Natural killer cell treated with Interleukin-12 subunit alpha and Interleukin-12 subunit beta and Interleukin-15 and Interleukin-18, amount 100 ng/mL, for 72 hours (primary cell): ENCODE data around the gene VPS11. TPM values are rescaled to one million over a fixed set of nuclear protein-coding genes. Genes with fewer than 3 reads are reported as not detected.

Source experiments
- ATAC-seq, 2 donors: fragments of 150-1000 bp; cut with Tn5 transposase in 1 of 2; sonication (Bioruptor Pico), chemical (Tn5 transposase) in 1 of 2; 2 replicates each; pipeline ENCODE4 v1.10.0; 2021
- DNase-seq: peaks from one replicate; pipeline ENCODE4 v3.0.0; 2022; ENCODE audit warnings: low spot score
- H3K27ac Mint-ChIP-seq, 2 donors: 1 replicate in 1 of 2; 2 replicates in 1 of 2; pipeline ENCODE4 v1.8.0; 2022; ENCODE audit warnings: mixed read lengths in 2 of 2, mild to moderate bottlenecking in 1 of 2, moderate library complexity in 1 of 2
- H3K27me3 Mint-ChIP-seq, 2 donors: 1 replicate in 1 of 2; 2 replicates in 1 of 2; pipeline ENCODE4 v1.8.0; 2022; ENCODE audit warnings: mixed read lengths in 2 of 2
- H3K36me3 Mint-ChIP-seq: one replicate; pipeline ENCODE4 v1.8.0; 2022; ENCODE audit warnings: mixed read lengths
- H3K4me1 Mint-ChIP-seq, 2 donors: 1 replicate in 1 of 2; 2 replicates in 1 of 2; pipeline ENCODE4 v1.8.0; 2022; ENCODE audit warnings: low read depth in 2 of 2, mixed read lengths in 2 of 2, mild to moderate bottlenecking in 1 of 2
- H3K4me3 Mint-ChIP-seq: one replicate; pipeline ENCODE4 v1.8.0; 2022; ENCODE audit warnings: mixed read lengths
- H3K9me3 Mint-ChIP-seq: 2 replicates; pipeline ENCODE4 v1.8.0; 2022; ENCODE audit warnings: mixed read lengths
- total RNA-seq, 2 donors: library from RNA; stranded (reverse); gene quantifications; one replicate each; pipeline ENCODE4 v1.2.3, GENCODE V29; 2022

Gene VPS11
- total RNA-seq = 10 to 100 TPM; 34.7 to 42.0 TPM

GRCh38 chr11:119067371-119068222 lies at the start of gene VPS11:
Gene VPS11, plus strand, starts transcription at chr11:119067818. Its CDS starts 6 bp downstream, at chr11:119067824.
- no peaks in the 10 kb centered on the region for H3K27me3 Mint-ChIP-seq
- no peaks in the 10 kb centered on the region for H3K9me3 Mint-ChIP-seq
- peaks cover 6% of the 10 kb centered on the region for H3K36me3 Mint-ChIP-seq
- H3K4me1 Mint-ChIP-seq = peaks cover 24 to 39% of the 10 kb centered on the region in 2 donors
- H3K4me3 Mint-ChIP-seq = peak within 1 kb of the TSS; percentile 97
- peak; percentile 99 for DNase-seq
- ATAC-seq = peak; percentile 100
- H3K27ac Mint-ChIP-seq = peak within 1 kb of the TSS; percentile 96 to 99

- DNase-seq (peak; percentile 97), ATAC-seq (peak; percentile 95 to 97)
- Mint-ChIP-seq H3K4me1 (peaks cover 27 to 34% of the 10 kb centered on the region in 2 donors), H3K36me3 (peaks cover 36% of the 10 kb centered on the region), H3K9me3 (no peaks in the 10 kb centered on the region), H3K27ac (peak within 1 kb of the TSS; percentile 97 to 100), H3K27me3 (no peaks in the 10 kb centered on the region), H3K4me3 (peak within 1 kb of the TSS; percentile 95)
Measured at GRCh38 chr11:119018074-119018938, 49.3 kb upstream of the VPS11 start, which contains the start of the genes RPS25 and TRAPPC4. Gene RPS25, minus strand, starts transcription at chr11:119018343. Its CDS starts 59 bp downstream, at chr11:119018284. Gene TRAPPC4, plus strand, starts transcription at chr11:119018766. Its CDS starts 30 bp downstream, at chr11:119018796.

GRCh38 chr11:119019996-119020395 lies 47.6 kb upstream of the VPS11 start:
- H3K27ac Mint-ChIP-seq = peak overlapping the region; percentile 97 to 100
- no peaks in the 10 kb centered on the region for H3K27me3 Mint-ChIP-seq
- ATAC-seq (no peak), DNase-seq (no peak)
- H3K36me3 Mint-ChIP-seq = peaks cover 37% of the 10 kb centered on the region
- H3K4me1 Mint-ChIP-seq = peaks cover 33 to 43% of the 10 kb centered on the region in 2 donors
- H3K9me3 Mint-ChIP-seq = no peaks in the 10 kb centered on the region
- peak overlapping the region; percentile 95 for H3K4me3 Mint-ChIP-seq

DNA sequence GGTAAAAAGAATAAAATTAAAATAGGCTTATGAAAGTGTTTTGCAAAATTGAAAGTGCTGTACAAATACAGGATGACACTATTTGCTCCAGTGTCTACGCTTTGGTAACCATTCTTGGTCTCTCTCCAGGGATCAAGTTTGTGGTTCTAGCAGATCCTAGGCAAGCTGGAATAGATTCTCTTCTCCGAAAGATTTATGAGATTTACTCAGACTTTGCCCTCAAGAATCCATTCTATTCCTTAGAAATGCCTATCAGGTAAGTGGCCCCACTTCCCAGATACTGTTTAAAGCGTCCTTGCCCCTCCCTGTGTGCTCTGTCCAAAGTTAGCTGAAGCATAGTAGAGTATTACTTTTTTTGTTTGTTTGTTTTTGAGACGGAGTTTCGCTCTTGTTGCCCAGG lies 46.0 kb upstream of the VPS11 start:
- Mint-ChIP-seq H3K4me1 (peaks cover 27 to 35% of the 10 kb centered on the region in 2 donors), H3K36me3 (peaks cover 33% of the 10 kb centered on the region), H3K27ac (peak overlapping the region in 1 of 2 donors; percentile 41), H3K4me3 (peak overlapping the region; percentile 27), H3K9me3 (no peaks in the 10 kb centered on the region), H3K27me3 (no peaks in the 10 kb centered on the region)
- ATAC-seq (no peak), DNase-seq (no peak)

- peaks cover 17% of the 10 kb centered on the region for H3K36me3 Mint-ChIP-seq
- DNase-seq (no peak), ATAC-seq (no peak)
- no peaks in the 10 kb centered on the region for H3K27me3 Mint-ChIP-seq
- no peak overlapping the region for H3K4me3 Mint-ChIP-seq
- H3K4me1 Mint-ChIP-seq = peaks cover 26 to 28% of the 10 kb centered on the region in 2 donors
- H3K9me3 Mint-ChIP-seq = no peaks in the 10 kb centered on the region
- peak overlapping the region; percentile 19 to 73 for H3K27ac Mint-ChIP-seq
Measured at GRCh38 chr11:119023741-119024140, 43.9 kb upstream of the VPS11 start.

DNA sequence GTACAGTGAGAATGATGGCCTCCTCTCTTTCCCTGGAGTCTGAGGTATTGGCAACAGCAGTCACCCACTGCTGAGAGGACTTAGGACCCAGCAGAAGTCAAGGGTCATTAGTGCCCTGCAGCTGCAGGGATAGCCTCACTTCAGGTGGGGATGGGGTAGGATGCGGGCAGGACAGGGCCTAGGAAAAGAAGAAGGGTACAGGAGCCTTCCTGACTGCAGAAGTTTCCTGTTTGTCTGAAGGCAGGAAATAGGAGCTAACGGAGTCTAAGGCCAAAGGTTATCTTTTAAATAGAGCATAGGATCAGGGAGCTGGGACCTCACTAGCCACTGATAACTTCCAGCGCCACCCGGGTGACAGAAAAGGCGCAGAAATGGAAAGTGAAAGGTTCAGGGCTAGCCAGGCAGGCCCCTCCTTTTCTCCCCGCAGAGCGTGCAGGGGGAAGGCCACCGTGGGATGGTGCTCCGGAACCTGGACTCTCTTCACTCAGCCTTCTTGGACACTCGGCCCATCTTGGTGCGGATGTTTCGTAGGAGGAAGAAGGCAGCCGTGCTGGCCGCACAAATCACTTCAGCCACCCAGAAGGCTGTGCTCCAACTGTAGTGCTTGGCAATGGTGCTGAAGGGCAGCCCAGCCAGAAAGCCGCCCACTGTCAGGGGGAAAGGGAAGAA lies 43.1 kb upstream of the VPS11 start:
- Mint-ChIP-seq H3K36me3 (peaks cover 17% of the 10 kb centered on the region), H3K4me1 (peaks cover 29 to 34% of the 10 kb centered on the region in 2 donors), H3K9me3 (no peaks in the 10 kb centered on the region), H3K4me3 (no peak overlapping the region), H3K27ac (peak overlapping the region; percentile 19 to 73), H3K27me3 (no peaks in the 10 kb centered on the region)
- no peak for ATAC-seq
- DNase-seq = no peak

DNA sequence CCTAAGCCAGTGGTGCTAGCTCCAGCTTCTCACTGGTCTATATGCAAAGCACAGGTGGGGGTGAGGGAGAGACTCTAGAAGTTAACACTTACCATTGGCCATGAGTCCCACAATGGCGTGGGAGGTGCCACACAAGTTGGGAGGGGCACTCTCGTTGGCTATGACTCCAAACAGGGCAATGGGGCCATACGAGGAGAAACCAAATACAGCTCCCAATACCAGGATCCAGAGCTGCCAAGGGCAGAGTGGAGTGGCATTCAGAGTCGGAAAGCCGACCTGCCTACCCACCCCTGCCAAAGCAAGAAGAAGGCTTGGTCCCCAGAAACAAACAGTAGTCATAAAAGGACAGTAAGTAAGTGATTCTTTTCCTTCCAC lies 42.5 kb upstream of the VPS11 start:
- no peak for ATAC-seq
- peaks cover 28 to 35% of the 10 kb centered on the region in 2 donors for H3K4me1 Mint-ChIP-seq

DNA sequence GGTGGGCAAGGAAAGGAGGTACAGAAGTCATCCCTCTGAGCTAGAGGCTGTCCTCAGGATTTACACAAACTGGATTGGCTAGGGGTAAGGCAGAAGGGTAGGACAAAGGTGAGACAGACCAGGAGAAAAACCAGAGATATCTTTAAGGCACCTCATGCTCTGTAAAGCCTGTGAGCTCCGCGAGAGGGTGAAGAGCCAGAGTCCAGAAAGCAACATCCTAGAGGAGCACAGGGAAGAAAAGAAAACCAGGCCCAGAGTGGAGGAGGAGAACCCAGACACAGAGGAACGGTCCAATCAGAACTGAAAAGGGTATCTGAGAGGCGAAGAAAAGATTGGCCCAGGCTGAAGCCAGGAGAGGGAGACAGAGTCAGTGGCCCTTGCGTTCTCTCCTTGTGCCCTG lies 42.1 kb upstream of the VPS11 start:
- H3K27ac Mint-ChIP-seq = peak overlapping the region; percentile 36 to 73
- DNase-seq (no peak), ATAC-seq (no peak)
- H3K9me3 Mint-ChIP-seq = no peaks in the 10 kb centered on the region
- H3K4me3 Mint-ChIP-seq = no peak overlapping the region
- H3K36me3 Mint-ChIP-seq = peaks cover 12% of the 10 kb centered on the region
- H3K27me3 Mint-ChIP-seq = no peaks in the 10 kb centered on the region
- H3K4me1 Mint-ChIP-seq = peaks cover 27 to 34% of the 10 kb centered on the region in 2 donors

More for the DNA sequence above, 42.5 kb upstream of the VPS11 start:
- Mint-ChIP-seq H3K36me3 (peaks cover 13% of the 10 kb centered on the region), H3K27ac (peak overlapping the region; percentile 36 to 73), H3K4me3 (no peak overlapping the region), H3K9me3 (no peaks in the 10 kb centered on the region), H3K27me3 (no peaks in the 10 kb centered on the region)
- no peak for DNase-seq

- ATAC-seq = no peak
- Mint-ChIP-seq H3K36me3 (peaks cover 12% of the 10 kb centered on the region), H3K9me3 (no peaks in the 10 kb centered on the region), H3K4me1 (peaks cover 26 to 34% of the 10 kb centered on the region in 2 donors), H3K27ac (no peak overlapping the region), H3K27me3 (no peaks in the 10 kb centered on the region), H3K4me3 (no peak overlapping the region)
- no peak for DNase-seq
Measured at GRCh38 chr11:119025978-119026766, 41.4 kb upstream of the VPS11 start.

GRCh38 chr11:119026970-119027369 lies 40.6 kb upstream of the VPS11 start:
- no peak for ATAC-seq
- Mint-ChIP-seq H3K4me1 (peaks cover 19 to 36% of the 10 kb centered on the region in 2 donors), H3K27me3 (no peaks in the 10 kb centered on the region), H3K27ac (no peak overlapping the region), H3K9me3 (no peaks in the 10 kb centered on the region), H3K36me3 (peaks cover 12% of the 10 kb centered on the region), H3K4me3 (no peak overlapping the region)
- DNase-seq = no peak

GRCh38 chr11:119027561-119028345 lies 39.9 kb upstream of the VPS11 start:
- ATAC-seq = no peak
- Mint-ChIP-seq H3K27ac (no peak overlapping the region), H3K9me3 (no peaks in the 10 kb centered on the region), H3K36me3 (peaks cover 12% of the 10 kb centered on the region), H3K4me1 (peaks cover 19 to 36% of the 10 kb centered on the region in 2 donors), H3K27me3 (no peaks in the 10 kb centered on the region), H3K4me3 (no peak overlapping the region)
- DNase-seq = no peak
